IPS DF 4.7 (cell line): ENCODE measurements around the gene UCKL1.
"Not testable (repeated sequence)": the region's sequence is repeated elsewhere in the genome, so short reads cannot be mapped to it uniquely, and the experiment has no call there.

ENCODE experiments used
- DNase-seq: peaks from one replicate; pipeline ENCODE4 v3.0.0-alpha.2; 2013; ENCODE audit warnings: low spot score; ENCODE audit errors: extremely low read depth

UCKL1 gene

GRCh38 chr20:63972312-63973159, 16.3 kb upstream of the UCKL1 start:
- DNase-seq: no peak

- not testable (repeated sequence) for DNase-seq
Measured at GRCh38 chr20:63971960-63972311, 15.7 kb upstream of the UCKL1 start.

- DNase-seq: no peak
Measured at GRCh38 chr20:63970714-63971431, 14.7 kb upstream of the UCKL1 start.

- DNase-seq: no peak
Measured at GRCh38 chr20:63969838-63970713, 13.9 kb upstream of the UCKL1 start, which contains the start of gene ZNF512B. Gene ZNF512B (minus strand): TSS chr20:63969930. CDS start chr20:63967950, 1,980 bp downstream.

- no peak for DNase-seq
Measured at GRCh38 chr20:63968928-63969760, 12.9 kb upstream of the UCKL1 start.

GRCh38 chr20:63968136-63968927, 12.1 kb upstream of the UCKL1 start:
- DNase-seq: no peak

- no peak for DNase-seq
Measured at GRCh38 chr20:63967330-63968135, 11.3 kb upstream of the UCKL1 start.

GRCh38 chr20:63966944-63967322, 10.7 kb upstream of the UCKL1 start:
- DNase-seq: no peak

- no peak for DNase-seq
Measured at GRCh38 chr20:63966172-63966943, 10.1 kb upstream of the UCKL1 start.

GRCh38 chr20:63964412-63964811, 8.2 kb upstream of the UCKL1 start:
- no peak for DNase-seq

- DNase-seq: no peak
Measured at GRCh38 chr20:63963784-63964301, 7.6 kb upstream of the UCKL1 start.

GRCh38 chr20:63963348-63963741, 7.1 kb upstream of the UCKL1 start:
- DNase-seq: no peak

GRCh38 chr20:63962426-63963347, 6.5 kb upstream of the UCKL1 start:
- no peak for DNase-seq

GRCh38 chr20:63961664-63962425, 5.6 kb upstream of the UCKL1 start:
- DNase-seq: no peak

GRCh38 chr20:63960654-63961621, 4.7 kb upstream of the UCKL1 start:
- not testable (repeated sequence) for DNase-seq
